WERI-Rb-1 (cell line): ENCODE measurements around the gene ZBTB7C.

Experiments used
- DNase-seq: peaks from one replicate; pipeline ENCODE4 v3.0.0-alpha.2; 2020
- H3K27ac ChIP-seq: fragments of 250-450 bp; sonication (Bioruptor Pico); 2 replicates; pipeline ENCODE4 v1.5.1; 2020; ENCODE audit warnings: mild to moderate bottlenecking, moderate library complexity
- H3K27me3 ChIP-seq: fragments of 250-450 bp; sonication (Bioruptor Pico); 2 replicates; pipeline ENCODE4 v1.5.1; 2021; ENCODE audit warnings: mild to moderate bottlenecking, low read depth, moderate library complexity; ENCODE audit not compliant: insufficient read depth, severe bottlenecking
- H3K36me3 ChIP-seq: fragments of 250-450 bp; sonication (Bioruptor Pico); 2 replicates; pipeline ENCODE4 v1.5.1; 2020; ENCODE audit warnings: mild to moderate bottlenecking, moderate library complexity
- H3K4me3 ChIP-seq: 2 replicates; pipeline ENCODE4 v1.5.1; 2011; ENCODE audit warnings: low read depth, mild to moderate bottlenecking, control low read depth, low read length
- H3K9me3 ChIP-seq: fragments of 250-450 bp; sonication (Bioruptor Pico); 2 replicates; pipeline ENCODE4 v1.5.1; 2021; ENCODE audit warnings: mild to moderate bottlenecking, moderate library complexity; ENCODE audit not compliant: severe bottlenecking
- CTCF ChIP-seq: IDR thresholded peaks from 2 replicates; pipeline ENCODE4 v1.5.1; 2011; ENCODE audit warnings: low read depth, mild to moderate bottlenecking, control low read depth, inconsistent platforms, low read length

Gene ZBTB7C

GRCh38 chr18:48078448-48078847 lies 330.7 kb downstream of the ZBTB7C start:
- no peak for DNase-seq
- H3K36me3 ChIP-seq, result no peaks in the 10 kb centered on the region
- TF ChIP-seq CTCF, result no peak
- H3K9me3 ChIP-seq, result no peaks in the 10 kb centered on the region
- H3K27me3 ChIP-seq, result no peaks in the 10 kb centered on the region
- no peak overlapping the region for H3K4me3 ChIP-seq
- H3K27ac ChIP-seq, result no peak overlapping the region

- no peak for DNase-seq
- no peaks in the 10 kb centered on the region for H3K9me3 ChIP-seq
- no peak overlapping the region for H3K27ac ChIP-seq
- H3K27me3 ChIP-seq, result no peaks in the 10 kb centered on the region
- no peak overlapping the region for H3K4me3 ChIP-seq
- TF ChIP-seq CTCF, result no peak
- H3K36me3 ChIP-seq, result no peaks in the 10 kb centered on the region
Observed at GRCh38 chr18:48077291-48077690, 331.9 kb downstream of the ZBTB7C start.

- no peaks in the 10 kb centered on the region for H3K27me3 ChIP-seq
- H3K27ac ChIP-seq, result no peak overlapping the region
- no peak overlapping the region for H3K4me3 ChIP-seq
- no peak for TF ChIP-seq CTCF
- H3K9me3 ChIP-seq, result no peaks in the 10 kb centered on the region
- no peaks in the 10 kb centered on the region for H3K36me3 ChIP-seq
- DNase-seq, result no peak
Observed at GRCh38 chr18:48076461-48076860, 332.7 kb downstream of the ZBTB7C start.

GRCh38 chr18:48075707-48076093 lies 333.5 kb downstream of the ZBTB7C start:
- Histone ChIP-seq H3K27me3 (no peaks in the 10 kb centered on the region), H3K9me3 (no peaks in the 10 kb centered on the region), H3K36me3 (no peaks in the 10 kb centered on the region), H3K4me3 (peak overlapping the region; percentile 5; the same call in 1 of the 2 replicates), H3K27ac (peak overlapping the region; percentile 64)
- no peak for TF ChIP-seq CTCF
- peak; percentile 63 for DNase-seq

GRCh38 chr18:48074929-48075706 lies 334.1 kb downstream of the ZBTB7C start:
- peak; percentile 79 for DNase-seq
- Histone ChIP-seq H3K27ac (peak overlapping the region; percentile 64), H3K4me3 (peak overlapping the region; percentile 5; the same call in 1 of the 2 replicates), H3K36me3 (no peaks in the 10 kb centered on the region), H3K27me3 (no peaks in the 10 kb centered on the region), H3K9me3 (no peaks in the 10 kb centered on the region)
- no peak for TF ChIP-seq CTCF
